Choroid plexus epithelial cell (primary cell): ENCODE measurements around the gene SYS1.
"Not testable (repeated sequence)": the region's sequence is repeated elsewhere in the genome, so short reads cannot be mapped to it uniquely, and the experiment has no call there.

Experiments used
- DNase-seq: peaks from one replicate; pipeline ENCODE4 v3.0.0-alpha.2; 2010; ENCODE audit warnings: low read depth
- H3K4me3 ChIP-seq: 2 replicates; pipeline ENCODE4 v1.5.1; 2011; ENCODE audit warnings: low read depth, mild to moderate bottlenecking, control low read depth, low read length, moderate library complexity
- TF ChIP-seq, protein P1 (sequence below): conservative IDR thresholded peaks from 2 replicates; pipeline ENCODE4 v1.5.1; 2011; ENCODE audit warnings: low read depth, mild to moderate bottlenecking, control low read depth, inconsistent platforms, low read length, moderate library complexity

Gene SYS1

DNA sequence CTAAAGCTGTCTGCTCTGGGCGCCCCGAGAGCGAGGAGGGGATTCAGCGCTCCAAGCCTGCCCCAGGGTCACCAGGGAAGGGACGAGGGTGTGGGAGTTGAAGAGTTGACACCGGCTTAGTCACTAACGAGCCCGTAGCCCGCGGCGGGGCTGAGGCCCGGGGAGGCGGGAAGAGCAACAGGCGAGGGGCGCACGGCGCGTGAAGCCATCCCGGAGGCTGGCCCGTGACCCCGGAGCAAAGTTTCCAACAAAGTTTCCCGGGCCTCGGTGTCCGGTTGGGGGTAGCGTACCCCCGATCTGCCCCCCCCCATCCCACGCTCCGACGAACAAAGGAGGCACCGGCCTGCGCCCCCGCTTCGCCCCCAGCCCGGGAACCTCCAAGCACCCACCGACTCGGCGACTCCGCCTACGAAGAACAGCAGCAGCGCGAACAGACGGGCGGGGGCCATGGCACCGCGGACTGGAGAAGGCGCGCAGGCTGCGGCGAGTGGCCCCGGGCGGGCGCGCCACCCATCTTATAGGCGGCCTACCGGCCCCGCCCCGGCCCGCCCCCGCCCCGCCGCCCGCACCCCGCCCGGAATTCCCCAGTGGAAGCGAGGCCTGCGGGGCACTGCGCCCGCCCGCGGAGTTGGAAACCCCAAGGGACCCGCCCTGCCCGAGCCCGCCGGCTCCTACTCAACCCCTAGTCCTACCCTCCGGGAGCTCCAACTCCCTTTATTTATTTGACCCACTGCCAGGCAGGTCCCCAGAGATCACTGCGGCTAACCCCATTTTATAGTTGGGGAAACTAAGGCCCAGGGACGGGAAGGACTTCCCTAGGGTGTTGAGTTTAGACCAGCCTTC is 14.8 kb upstream of the SYS1 start, which contains the start of gene SDC4:
SDC4 (minus strand) TSS at position 489 of the 843 bp plus-strand sequence; CDS start at position 449, 40 bp downstream.
- peak; percentile 66 for DNase-seq
- H3K4me3 ChIP-seq: peak within 1 kb of the TSS; percentile 85
- TF ChIP-seq, protein P1, sequence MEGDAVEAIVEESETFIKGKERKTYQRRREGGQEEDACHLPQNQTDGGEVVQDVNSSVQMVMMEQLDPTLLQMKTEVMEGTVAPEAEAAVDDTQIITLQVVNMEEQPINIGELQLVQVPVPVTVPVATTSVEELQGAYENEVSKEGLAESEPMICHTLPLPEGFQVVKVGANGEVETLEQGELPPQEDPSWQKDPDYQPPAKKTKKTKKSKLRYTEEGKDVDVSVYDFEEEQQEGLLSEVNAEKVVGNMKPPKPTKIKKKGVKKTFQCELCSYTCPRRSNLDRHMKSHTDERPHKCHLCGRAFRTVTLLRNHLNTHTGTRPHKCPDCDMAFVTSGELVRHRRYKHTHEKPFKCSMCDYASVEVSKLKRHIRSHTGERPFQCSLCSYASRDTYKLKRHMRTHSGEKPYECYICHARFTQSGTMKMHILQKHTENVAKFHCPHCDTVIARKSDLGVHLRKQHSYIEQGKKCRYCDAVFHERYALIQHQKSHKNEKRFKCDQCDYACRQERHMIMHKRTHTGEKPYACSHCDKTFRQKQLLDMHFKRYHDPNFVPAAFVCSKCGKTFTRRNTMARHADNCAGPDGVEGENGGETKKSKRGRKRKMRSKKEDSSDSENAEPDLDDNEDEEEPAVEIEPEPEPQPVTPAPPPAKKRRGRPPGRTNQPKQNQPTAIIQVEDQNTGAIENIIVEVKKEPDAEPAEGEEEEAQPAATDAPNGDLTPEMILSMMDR: no peak

DNA sequence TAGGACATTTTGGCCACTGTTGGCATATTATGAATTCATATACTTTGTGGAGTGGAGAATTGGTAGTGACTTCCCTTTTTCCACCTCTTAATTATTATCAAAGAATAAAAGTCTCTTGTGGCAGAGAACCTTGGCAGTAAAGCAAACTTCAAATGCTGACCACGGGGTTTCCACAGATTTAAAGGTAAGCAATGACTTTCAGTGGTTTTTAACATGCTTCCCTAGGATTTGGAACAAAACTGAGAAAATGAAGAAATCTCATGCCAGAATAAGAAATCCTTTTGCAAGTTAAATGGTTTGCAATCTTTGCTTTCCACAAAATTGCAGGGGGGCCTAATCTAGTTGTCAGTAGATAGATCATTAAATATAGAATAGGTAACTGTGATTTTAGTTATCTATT is 12.7 kb upstream of the SYS1 start:
- TF ChIP-seq, protein P1: no peak
- DNase-seq: no peak
- no peak overlapping the region for H3K4me3 ChIP-seq

DNA sequence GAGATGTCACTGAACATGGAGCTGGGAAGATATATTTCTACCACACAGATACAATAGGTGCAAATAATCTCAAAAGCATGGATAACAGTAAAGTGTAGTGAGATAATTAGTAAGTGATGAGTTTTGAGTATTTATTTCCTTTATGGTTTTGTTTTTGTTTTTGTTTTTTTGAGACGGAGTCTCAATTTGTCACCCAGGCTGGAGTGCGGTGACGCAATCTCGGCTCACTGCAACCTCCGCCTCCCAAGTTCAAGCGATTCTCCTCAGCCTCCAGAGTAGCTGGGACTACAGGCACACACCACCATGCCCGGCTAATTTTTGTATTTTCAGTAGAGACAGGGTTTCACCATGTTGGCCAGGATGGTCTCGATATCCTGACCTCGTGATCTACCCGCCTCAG is 12.2 kb upstream of the SYS1 start:
- DNase-seq, H3K4me3 ChIP-seq: not testable (repeated sequence)

DNA sequence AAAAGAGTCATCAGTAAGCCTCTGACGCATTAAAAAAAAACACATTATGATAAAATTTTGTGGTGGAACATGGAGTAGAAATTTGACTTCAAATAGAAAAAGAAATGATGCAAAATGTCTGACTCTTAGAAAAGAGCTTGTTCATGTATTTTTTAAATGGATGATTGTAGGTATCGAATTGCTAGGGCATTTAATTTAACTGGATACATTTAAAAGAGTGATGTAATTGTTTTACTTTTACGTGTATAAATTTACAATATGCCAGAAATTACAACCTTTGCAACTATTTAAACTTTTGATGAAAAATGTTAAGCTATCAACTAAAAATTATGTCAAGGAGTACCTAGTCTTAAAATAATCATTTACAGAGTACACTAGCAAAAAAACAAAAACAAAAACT is 10.2 kb upstream of the SYS1 start:
- TF ChIP-seq, protein P1: no peak
- DNase-seq: no peak
- H3K4me3 ChIP-seq: no peak overlapping the region

DNA sequence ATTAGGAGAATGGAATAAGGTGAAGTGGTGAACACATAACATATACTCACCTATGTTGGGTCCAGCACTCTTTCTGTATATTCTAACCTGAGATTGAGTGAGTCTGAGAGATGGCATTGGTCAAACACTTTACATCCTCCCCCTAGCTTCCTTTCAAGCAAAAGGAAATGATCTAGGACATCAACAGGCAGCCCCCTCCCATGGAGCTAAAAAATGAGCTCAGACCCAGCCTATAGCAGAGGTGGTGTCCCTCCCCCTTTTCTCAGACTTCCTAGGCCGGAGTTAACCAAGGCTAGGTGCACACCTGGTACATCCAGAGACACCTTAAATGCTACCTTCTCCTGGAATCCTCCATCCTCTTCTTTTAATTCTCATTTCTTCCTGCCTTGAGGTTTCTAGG is 9.2 kb upstream of the SYS1 start:
- DNase-seq: no peak
- TF ChIP-seq, protein P1: no peak
- no peak overlapping the region for H3K4me3 ChIP-seq

DNA sequence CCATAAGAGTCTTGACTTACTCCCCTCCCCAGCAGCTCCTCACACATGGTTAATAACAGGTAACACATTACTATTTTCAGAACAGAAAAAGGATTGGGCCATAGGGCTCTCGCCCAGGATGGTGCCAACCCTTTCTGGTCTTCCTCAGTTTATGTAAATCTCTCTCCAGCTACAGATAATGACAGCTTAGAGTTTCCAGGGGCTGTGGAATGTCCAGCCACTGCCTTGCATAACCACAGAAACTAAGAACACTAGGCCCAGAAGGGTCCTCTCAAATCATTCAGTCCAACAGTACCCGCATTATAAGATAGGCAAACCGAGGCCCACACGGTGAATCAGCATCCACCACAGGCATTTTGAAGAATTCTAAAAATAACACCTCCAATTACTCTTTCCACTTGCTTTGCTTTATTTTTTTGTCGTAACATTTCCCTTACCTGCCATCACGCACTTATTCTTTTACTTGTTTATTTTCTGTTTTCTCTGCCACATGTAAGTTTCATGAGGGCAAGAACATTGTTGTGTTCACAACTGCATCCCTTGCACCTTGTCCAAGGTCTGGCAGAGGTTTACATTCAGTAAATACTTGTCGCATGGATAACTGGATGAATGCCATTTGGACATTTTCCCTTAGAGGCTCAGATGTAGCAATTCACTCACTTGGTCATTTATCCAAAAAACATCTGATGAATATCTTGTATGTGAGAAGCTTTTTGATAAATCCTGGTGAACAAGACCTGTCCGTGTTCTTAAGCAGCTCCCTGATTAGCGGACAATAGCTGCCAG is 8.3 kb upstream of the SYS1 start:
- peak; percentile 61 for DNase-seq
- H3K4me3 ChIP-seq: no peak overlapping the region
- TF ChIP-seq, protein P1: no peak
